IPS DF 6.9 (cell line): ENCODE data around the gene HSPB8.

Source experiments
- DNase-seq: peaks from one replicate; pipeline ENCODE4 v3.0.0-alpha.2; 2013; ENCODE audit warnings: low read depth, low spot score
- H3K27ac ChIP-seq: one replicate; pipeline ENCODE4 v1.5.1; 2013; ENCODE audit warnings: low read length, control low read depth
- H3K27me3 ChIP-seq: 2 replicates; pipeline ENCODE4 v1.6.1; 2013; ENCODE audit warnings: mild to moderate bottlenecking, low read length; ENCODE audit not compliant: control insufficient read depth, insufficient read depth
- H3K36me3 ChIP-seq: 2 replicates; pipeline ENCODE4 v1.6.1; 2013; ENCODE audit warnings: low read length; ENCODE audit not compliant: control insufficient read depth, insufficient read depth
- H3K4me1 ChIP-seq: 2 replicates; pipeline ENCODE4 v1.6.1; 2013; ENCODE audit warnings: low read length; ENCODE audit not compliant: control insufficient read depth, insufficient read depth
- H3K4me3 ChIP-seq: 2 replicates; pipeline ENCODE4 v1.5.1; 2013; ENCODE audit warnings: mild to moderate bottlenecking, low read length
- H3K9me3 ChIP-seq: 2 replicates; pipeline ENCODE4 v1.6.1; 2013; ENCODE audit warnings: low read length, inconsistent platforms; ENCODE audit not compliant: control insufficient read depth, insufficient read depth
- WGBS: extraction: QIAGEN DNeasy Blood & Tissue Kit; methylation state at CpG from one replicate; pipeline ENCODE4 v1.1.7; 2013; ENCODE audit warnings: mixed read lengths, missing lambda C conversion rate; ENCODE audit not compliant: insufficient read length, insufficient coverage; 5-methylcytosine and 5-hydroxymethylcytosine counted together

Gene HSPB8

DNA sequence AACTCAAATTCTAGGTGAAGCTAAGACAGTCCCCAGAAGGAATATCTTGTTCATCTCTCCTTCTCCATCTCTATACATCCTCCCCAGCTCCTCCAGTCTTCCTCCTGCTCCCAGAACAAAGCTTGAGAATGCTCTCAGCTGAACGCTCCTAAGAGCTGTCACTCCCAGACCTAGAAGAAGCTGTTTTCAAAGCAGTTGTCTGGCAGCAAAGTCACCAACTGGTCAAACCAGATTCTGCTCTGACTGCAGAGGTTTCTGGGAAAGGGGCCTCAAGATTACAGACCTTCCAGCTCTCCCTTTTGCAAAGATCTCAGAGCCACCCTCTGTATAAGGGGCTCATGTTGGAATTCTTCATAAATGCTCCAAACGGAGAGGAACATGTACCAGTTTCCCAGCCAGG is 9.6 kb upstream of the HSPB8 start:
- no peaks in the 10 kb centered on the region for H3K4me1 ChIP-seq
- H3K27me3 ChIP-seq: no peaks in the 10 kb centered on the region
- no peak for DNase-seq
- H3K36me3 ChIP-seq: no peaks in the 10 kb centered on the region
- no CpG with 5 or more reads among the region's 2 CpGs for WGBS
- no peak overlapping the region for H3K4me3 ChIP-seq
- no peaks in the 10 kb centered on the region for H3K9me3 ChIP-seq
- H3K27ac ChIP-seq: no peak overlapping the region

DNA sequence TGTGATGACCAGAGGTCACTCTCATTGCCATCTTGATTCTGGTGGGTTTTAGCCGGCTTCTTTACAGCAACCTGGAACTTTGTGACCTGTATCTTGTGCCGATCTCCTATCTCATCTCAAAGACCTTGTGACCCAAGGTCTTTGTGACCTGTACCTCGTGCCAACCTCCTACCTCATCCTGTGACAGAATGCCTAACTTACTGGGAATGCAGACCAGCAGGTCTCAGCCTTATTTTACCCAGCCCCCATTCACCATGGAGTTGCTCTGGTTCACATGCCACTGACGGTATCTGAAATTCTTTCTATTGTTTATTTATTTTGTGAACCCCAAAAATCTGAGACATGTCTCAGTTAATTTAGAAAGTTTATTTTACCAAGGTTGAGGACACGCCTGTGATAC is 7.4 kb upstream of the HSPB8 start:
- no peak overlapping the region for H3K27ac ChIP-seq
- no peaks in the 10 kb centered on the region for H3K36me3 ChIP-seq
- no peaks in the 10 kb centered on the region for H3K27me3 ChIP-seq
- 0 out of 2 replicates have a peak, but pooled peaks cover 2% of the 10 kb centered on the region for H3K4me1 ChIP-seq
- H3K4me3 ChIP-seq: no peak overlapping the region
- no peak for DNase-seq
- H3K9me3 ChIP-seq: no peaks in the 10 kb centered on the region
- no CpG with 5 or more reads among the region's 5 CpGs for WGBS

DNA sequence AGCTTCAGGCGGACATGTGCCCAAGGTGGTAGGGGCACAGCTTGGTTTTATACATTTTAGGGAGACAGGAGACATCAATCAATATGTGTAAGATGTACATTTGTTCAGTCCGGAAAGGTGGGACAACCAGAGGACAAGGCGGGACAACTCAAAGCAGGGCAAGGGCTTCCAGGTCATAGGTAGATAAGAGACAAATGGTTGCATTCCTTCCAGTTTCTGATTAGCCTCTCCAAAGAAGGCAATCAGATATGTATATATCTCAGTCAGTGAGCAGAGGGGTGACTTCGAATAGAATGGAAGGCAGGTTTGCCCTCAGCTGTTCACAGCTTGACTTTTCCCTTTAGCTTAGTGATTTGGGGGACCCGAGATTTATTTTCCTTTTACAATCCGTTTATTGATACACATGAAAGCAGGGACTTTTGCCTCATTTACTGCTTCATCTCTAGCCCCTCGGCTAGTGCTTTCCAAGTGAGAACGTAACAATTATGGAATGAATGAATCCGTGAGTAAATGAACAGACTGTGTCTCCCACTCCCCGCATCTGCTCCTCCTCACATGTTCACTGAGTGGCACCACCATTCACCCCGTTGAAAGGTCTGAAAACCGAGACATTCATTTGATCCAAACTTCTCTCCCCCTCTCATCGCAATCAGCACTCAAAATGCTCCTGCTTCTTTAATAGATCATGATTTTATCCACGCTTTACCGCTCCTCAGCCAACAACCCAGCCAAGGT is 6.9 kb upstream of the HSPB8 start:
- Histone ChIP-seq H3K4me1 (0 out of 2 replicates have a peak, but pooled peaks cover 2% of the 10 kb centered on the region), H3K9me3 (no peaks in the 10 kb centered on the region)
- no CpG with 5 or more reads among the region's 15 CpGs for WGBS

DNA sequence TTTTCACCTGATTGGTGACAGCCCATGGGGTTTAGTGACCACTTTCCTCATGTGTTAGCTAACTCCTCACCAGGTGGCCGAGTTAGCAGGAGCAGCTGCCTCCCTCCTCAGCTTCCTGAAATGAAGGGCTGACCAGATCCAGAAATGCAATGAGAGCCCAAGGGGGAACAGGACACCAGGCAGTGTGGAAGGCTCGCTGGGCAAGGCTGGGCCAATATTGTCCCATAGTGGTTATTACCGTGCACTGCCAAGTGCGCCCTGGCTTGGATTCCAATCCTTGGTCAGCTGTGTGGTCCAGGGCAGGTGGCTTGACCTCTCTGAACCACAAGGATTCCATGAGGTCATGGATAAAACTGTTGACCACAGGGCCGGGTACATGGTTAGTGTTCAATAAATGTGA is 3.6 kb upstream of the HSPB8 start:
- Histone ChIP-seq H3K9me3 (no peaks in the 10 kb centered on the region), H3K4me1 (peaks cover 9% of the 10 kb centered on the region), H3K4me3 (no peak overlapping the region), H3K27me3 (no peaks in the 10 kb centered on the region), H3K27ac (no peak overlapping the region), H3K36me3 (no peaks in the 10 kb centered on the region)
- DNase-seq: no peak
- no CpG with 5 or more reads among the region's 5 CpGs for WGBS

More for the DNA sequence above, 6.9 kb upstream of the HSPB8 start:
- H3K27ac ChIP-seq: no peak overlapping the region
- no peaks in the 10 kb centered on the region for H3K27me3 ChIP-seq
- H3K4me3 ChIP-seq: no peak overlapping the region
- no peak for DNase-seq
- no peaks in the 10 kb centered on the region for H3K36me3 ChIP-seq

DNA sequence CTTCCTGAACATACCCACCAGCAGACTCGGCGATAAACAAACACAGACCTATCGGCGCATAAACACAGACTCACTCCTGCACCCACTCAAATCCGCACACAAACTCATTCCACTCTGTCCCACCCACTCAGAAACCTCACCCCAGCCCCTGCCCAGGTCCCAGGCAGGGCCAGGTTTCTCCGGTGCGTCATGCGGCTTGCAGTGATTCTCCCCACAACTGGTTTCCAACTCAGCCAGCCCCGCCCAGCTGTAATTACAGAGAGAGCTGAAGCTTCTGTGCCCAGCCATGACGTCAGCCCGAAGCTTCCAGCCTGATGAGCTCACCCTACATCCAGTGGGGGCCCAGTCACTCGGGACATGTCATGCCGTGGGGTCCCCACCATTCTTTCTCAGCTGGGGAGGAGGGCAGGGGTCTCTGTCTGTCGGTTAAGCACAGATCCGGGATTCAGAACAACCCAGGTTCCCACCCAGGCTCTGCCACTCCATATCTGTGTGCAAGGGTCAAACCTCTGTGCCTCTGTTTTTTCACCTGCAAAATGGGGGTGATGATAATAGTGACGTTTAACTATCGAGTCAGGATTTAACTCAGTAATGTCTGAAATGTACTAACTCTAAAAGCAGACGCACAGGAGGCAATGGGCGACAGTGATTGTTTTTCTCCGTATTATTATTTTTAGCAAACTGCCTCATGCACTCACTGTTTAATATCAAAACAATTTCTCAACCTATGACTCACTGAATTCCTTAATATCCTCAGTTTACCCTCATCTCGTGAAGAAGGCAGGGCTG is 2.3 kb upstream of the HSPB8 start:
- Histone ChIP-seq H3K9me3 (no peaks in the 10 kb centered on the region), H3K36me3 (no peaks in the 10 kb centered on the region), H3K4me3 (no peak overlapping the region), H3K4me1 (peaks cover 9% of the 10 kb centered on the region), H3K27ac (no peak overlapping the region), H3K27me3 (no peaks in the 10 kb centered on the region)
- DNase-seq: no peak
- 100% methylated on average over 1 of the region's 21 CpGs for WGBS

DNA sequence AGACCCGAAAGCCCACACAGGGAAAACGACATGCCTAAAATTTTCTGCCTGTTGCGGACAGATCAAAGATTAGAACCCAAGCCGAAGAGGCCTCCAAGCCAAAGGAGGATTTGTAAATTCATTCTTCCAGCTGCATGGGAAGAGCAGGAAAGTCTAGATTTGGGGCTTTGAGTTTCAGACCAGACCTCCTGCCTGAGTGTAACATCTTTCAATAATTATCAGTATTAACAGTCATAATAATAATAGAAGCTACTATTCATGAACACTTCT is 1.7 kb upstream of the HSPB8 start:
- H3K9me3 ChIP-seq: no peaks in the 10 kb centered on the region
- no peak overlapping the region for H3K27ac ChIP-seq
- no peak for DNase-seq
- no CpG with 5 or more reads among the region's 4 CpGs for WGBS
- no peaks in the 10 kb centered on the region for H3K27me3 ChIP-seq
- peaks cover 9% of the 10 kb centered on the region for H3K4me1 ChIP-seq
- H3K4me3 ChIP-seq: no peak overlapping the region
- H3K36me3 ChIP-seq: no peaks in the 10 kb centered on the region

DNA sequence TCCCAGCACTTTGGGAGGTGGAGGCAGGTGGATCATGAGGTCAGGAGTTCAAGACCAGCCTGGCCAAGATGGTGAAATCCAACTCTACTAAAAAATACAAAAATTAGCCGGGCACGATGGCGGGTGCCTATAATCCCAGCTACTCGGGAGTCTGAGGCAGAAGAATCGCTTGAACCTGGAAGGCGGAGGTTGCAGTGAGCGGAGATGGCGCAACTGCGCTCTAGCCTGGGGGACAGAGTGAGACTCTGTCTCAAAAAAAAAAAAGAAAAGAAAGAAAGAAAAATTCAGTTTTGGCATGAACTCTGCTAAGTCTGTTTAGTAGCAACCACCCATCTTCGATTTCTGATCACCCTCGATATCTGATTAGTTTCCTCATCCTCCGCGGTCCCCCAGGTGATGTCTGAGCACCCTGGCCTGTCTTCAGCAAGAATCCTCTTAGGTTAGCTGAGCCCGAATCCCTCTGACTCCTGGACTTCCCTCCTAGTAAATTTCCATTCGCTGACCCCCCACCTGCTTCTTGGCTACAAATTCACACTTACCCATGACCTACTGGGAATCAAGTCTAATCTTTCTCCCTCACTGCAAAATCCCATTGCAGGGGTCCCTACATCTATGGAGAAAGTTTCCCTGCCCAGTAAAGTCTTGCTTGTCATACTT is 879 bp upstream of the HSPB8 start:
- H3K27ac ChIP-seq: no peak overlapping the region
- peaks cover 9% of the 10 kb centered on the region for H3K4me1 ChIP-seq
- H3K36me3 ChIP-seq: no peaks in the 10 kb centered on the region
- H3K27me3 ChIP-seq: no peaks in the 10 kb centered on the region
- DNase-seq: no peak
- no peak overlapping the region for H3K4me3 ChIP-seq
- H3K9me3 ChIP-seq: no peaks in the 10 kb centered on the region
- WGBS: no CpG with 5 or more reads among the region's 15 CpGs

DNA sequence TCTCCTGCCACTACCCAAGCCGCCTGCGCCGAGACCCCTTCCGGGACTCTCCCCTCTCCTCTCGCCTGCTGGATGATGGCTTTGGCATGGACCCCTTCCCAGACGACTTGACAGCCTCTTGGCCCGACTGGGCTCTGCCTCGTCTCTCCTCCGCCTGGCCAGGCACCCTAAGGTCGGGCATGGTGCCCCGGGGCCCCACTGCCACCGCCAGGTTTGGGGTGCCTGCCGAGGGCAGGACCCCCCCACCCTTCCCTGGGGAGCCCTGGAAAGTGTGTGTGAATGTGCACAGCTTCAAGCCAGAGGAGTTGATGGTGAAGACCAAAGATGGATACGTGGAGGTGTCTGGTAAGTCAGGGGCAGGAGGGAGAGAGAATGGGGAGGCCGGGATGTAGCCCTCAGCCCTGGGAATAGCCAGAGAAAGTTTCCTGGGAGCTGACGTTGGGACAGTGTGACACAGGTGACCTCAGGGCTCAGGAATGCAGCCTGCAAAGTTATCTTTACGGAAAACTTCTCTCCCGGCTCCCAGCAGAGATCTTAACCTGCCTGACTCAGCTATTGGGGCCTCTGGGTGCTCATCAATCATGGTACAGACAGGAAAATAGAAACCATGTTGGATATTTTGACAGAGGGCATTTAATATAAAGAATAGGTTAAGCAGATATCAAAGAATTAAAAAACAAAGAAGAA is 747 bp downstream of the HSPB8 start:
- Histone ChIP-seq H3K27me3 (no peaks in the 10 kb centered on the region), H3K9me3 (no peaks in the 10 kb centered on the region), H3K36me3 (no peaks in the 10 kb centered on the region), H3K4me1 (peaks cover 9% of the 10 kb centered on the region), H3K4me3 (no peak overlapping the region), H3K27ac (no peak overlapping the region)
- no peak for DNase-seq
- WGBS: no CpG with 5 or more reads among the region's 18 CpGs

DNA sequence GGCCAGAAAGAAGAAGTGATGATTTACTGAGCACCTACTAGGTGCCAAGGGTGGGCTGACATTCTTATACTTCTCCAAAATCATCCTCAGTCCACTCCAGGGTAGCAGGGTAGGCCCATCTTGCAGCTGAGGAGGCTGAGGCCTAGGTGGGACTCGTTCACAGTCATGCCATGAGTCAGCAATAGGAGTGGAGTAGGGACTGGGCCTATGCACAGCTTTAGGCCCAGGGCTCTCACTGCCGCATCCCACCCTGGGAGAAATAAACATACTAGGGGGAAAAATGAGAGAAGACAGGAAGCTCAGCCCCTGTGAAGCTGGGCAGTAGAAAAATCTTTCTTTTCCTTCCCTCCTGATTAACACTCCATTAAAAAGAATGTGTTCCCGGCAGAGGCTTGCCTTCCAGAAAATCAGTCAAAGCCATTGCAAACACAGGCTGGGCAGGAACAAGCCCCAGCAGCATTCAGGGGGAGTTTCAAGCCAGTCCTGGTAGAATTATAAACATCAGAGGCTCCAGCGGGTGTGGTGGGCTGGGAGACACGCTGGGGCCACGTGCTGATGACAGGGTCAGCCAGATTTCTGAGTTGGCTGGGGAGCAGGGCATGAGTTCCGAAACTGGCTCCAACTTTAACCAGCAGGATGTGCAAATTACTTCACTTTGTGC is 1.8 kb downstream of the HSPB8 start:
- Histone ChIP-seq H3K27ac (no peak overlapping the region), H3K9me3 (no peaks in the 10 kb centered on the region), H3K36me3 (no peaks in the 10 kb centered on the region), H3K4me3 (no peak overlapping the region), H3K4me1 (peaks cover 9% of the 10 kb centered on the region), H3K27me3 (no peaks in the 10 kb centered on the region)
- no peak for DNase-seq
- WGBS: no CpG with 5 or more reads among the region's 7 CpGs

DNA sequence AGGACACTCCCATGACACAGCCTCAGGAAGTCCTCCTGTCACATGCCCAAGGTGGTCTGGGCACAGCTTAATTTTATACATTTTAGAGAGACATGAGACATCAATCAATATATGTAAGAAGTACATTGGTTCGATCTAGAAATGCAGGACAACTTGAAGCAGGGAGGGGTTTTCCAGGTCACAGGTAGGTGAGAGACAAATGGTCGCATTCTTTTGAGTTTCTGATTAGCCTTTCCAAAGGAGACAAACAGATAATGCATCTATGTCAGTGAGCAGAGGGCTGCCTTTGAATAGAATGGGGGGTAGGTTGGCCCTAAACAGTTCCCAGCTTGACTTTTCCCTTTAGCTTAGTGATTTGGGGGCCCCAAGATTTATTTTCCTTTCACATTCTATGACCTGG is 2.5 kb downstream of the HSPB8 start:
- Histone ChIP-seq H3K27ac (no peak overlapping the region), H3K9me3 (no peaks in the 10 kb centered on the region), H3K4me1 (peaks cover 9% of the 10 kb centered on the region), H3K27me3 (no peaks in the 10 kb centered on the region), H3K4me3 (no peak overlapping the region), H3K36me3 (no peaks in the 10 kb centered on the region)
- WGBS: no CpG with 5 or more reads among the region's 2 CpGs
- no peak for DNase-seq
